Measurements from ENCODE around the gene C1RL.

Gene C1RL

GRCh38 chr12:7093486-7093885 is 15.5 kb downstream of the C1RL start:
- DNase-seq (ENCODE audit: low read depth in 2 of 3, low spot score in 2 of 3) = no peak

- DNase-seq (ENCODE audit: low read depth in 2 of 3, low spot score in 2 of 3) = no peak
Measured at GRCh38 chr12:7092986-7093460, 16.0 kb downstream of the C1RL start.

- DNase-seq (ENCODE audit: low read depth in 2 of 3, low spot score in 2 of 3) = peak in 2 of 3 experiments; percentile 21 to 52
Measured at GRCh38 chr12:7092229-7092985, 16.6 kb downstream of the C1RL start, which contains the start of gene C1R. C1R (minus strand) TSS chr12:7092445; CDS start chr12:7092388, 57 bp downstream.

- no peak for DNase-seq (ENCODE audit: low read depth in 2 of 3, low spot score in 2 of 3)
Measured at GRCh38 chr12:7091660-7092228, 17.3 kb downstream of the C1RL start.

- DNase-seq (ENCODE audit: low read depth in 2 of 3, low spot score in 2 of 3) = no peak
Measured at GRCh38 chr12:7091171-7091570, 17.8 kb downstream of the C1RL start.

- no peak for DNase-seq (ENCODE audit: low read depth in 2 of 3, low spot score in 2 of 3)
Measured at GRCh38 chr12:7090222-7090998, 18.6 kb downstream of the C1RL start.

GRCh38 chr12:7089196-7089871 is 19.7 kb downstream of the C1RL start:
- DNase-seq (ENCODE audit: low read depth in 2 of 3, low spot score in 2 of 3) = no peak

GRCh38 chr12:7083125-7083524 is 25.9 kb downstream of the C1RL start:
- DNase-seq (ENCODE audit: low read depth in 2 of 3, low spot score in 2 of 3) = no peak

- no peak for DNase-seq (ENCODE audit: low read depth in 2 of 3, low spot score in 2 of 3)
Measured at GRCh38 chr12:7081037-7081436, 28.0 kb downstream of the C1RL start.

- DNase-seq (ENCODE audit: low read depth in 2 of 3, low spot score in 2 of 3) = no peak
Measured at GRCh38 chr12:7079826-7080125, 29.2 kb downstream of the C1RL start.

GRCh38 chr12:7078163-7078562 is 30.9 kb downstream of the C1RL start:
- no peak for DNase-seq (ENCODE audit: low read depth in 2 of 3, low spot score in 2 of 3)

GRCh38 chr12:7076493-7076892 is 32.5 kb downstream of the C1RL start:
- DNase-seq (ENCODE audit: low read depth in 2 of 3, low spot score in 2 of 3) = no peak

GRCh38 chr12:7075939-7076338 is 33.1 kb downstream of the C1RL start:
- no peak for DNase-seq (ENCODE audit: low read depth in 2 of 3, low spot score in 2 of 3)

GRCh38 chr12:7075518-7075917 is 33.5 kb downstream of the C1RL start:
- no peak for DNase-seq (ENCODE audit: low read depth in 2 of 3, low spot score in 2 of 3)

GRCh38 chr12:7073946-7074345 is 35.1 kb downstream of the C1RL start:
- DNase-seq (ENCODE audit: low read depth in 2 of 3, low spot score in 2 of 3) = no peak

GRCh38 chr12:7072554-7072953 is 36.5 kb downstream of the C1RL start:
- no peak for DNase-seq (ENCODE audit: low read depth in 2 of 3, low spot score in 2 of 3)

GRCh38 chr12:7072035-7072434 is 37.0 kb downstream of the C1RL start:
- DNase-seq (ENCODE audit: low read depth in 2 of 3, low spot score in 2 of 3) = no peak

GRCh38 chr12:7069386-7069785 is 39.6 kb downstream of the C1RL start:
- DNase-seq (ENCODE audit: low read depth in 2 of 3, low spot score in 2 of 3) = no peak

GRCh38 chr12:7068994-7069346 is 40.0 kb downstream of the C1RL start:
- no peak for DNase-seq (ENCODE audit: low read depth in 2 of 3, low spot score in 2 of 3)

- DNase-seq (ENCODE audit: low read depth in 2 of 3, low spot score in 2 of 3) = no peak
Measured at GRCh38 chr12:7068240-7068993, 40.6 kb downstream of the C1RL start.

- no peak for DNase-seq (ENCODE audit: low read depth in 2 of 3, low spot score in 2 of 3)
Measured at GRCh38 chr12:7067096-7067495, 41.9 kb downstream of the C1RL start.
